ENCODE measurements around the gene LIN9.
"Not testable (repeated sequence)": the region's sequence is repeated elsewhere in the genome, so short reads cannot be mapped to it uniquely, and the experiment has no call there.

The LIN9 gene

GRCh38 chr1:226344441-226345259 is 35.7 kb upstream of the LIN9 start:
- Histone ChIP-seq H3K79me2 (ENCODE audit: control insufficient read depth, low read length) (no peaks in the 10 kb centered on the region), H3K27me3 (ENCODE audit: control insufficient read depth, low read length) (no peaks in the 10 kb centered on the region), H4K20me1 (ENCODE audit: control insufficient read depth, insufficient read depth, low read depth, low read length) (no peaks in the 10 kb centered on the region), H3F3A (ENCODE audit: control insufficient read depth, insufficient read depth) (peaks cover 28% of the 10 kb centered on the region), H3K27ac (ENCODE audit: low read depth, low read length) (peak overlapping the region; percentile 69), H3K36me3 (ENCODE audit: control insufficient read depth, low read length) (no peaks in the 10 kb centered on the region; the same call in 1 of the 2 replicates), H3K9me2 (replicated peaks; ENCODE audit: control insufficient read depth, low read length) (no peaks in the 10 kb centered on the region), H3K4me1 (ENCODE audit: control insufficient read depth, low read length) (peaks cover 47% of the 10 kb centered on the region), H3K9me3 (ENCODE audit: control insufficient read depth, insufficient read depth, low read length) (peaks cover 7% of the 10 kb centered on the region; the same call in 1 of the 2 replicates), H3K4me3 (ENCODE audit: low read length) (peak overlapping the region; percentile 54), H3K4me2 (ENCODE audit: low read length) (peak overlapping the region; percentile 44)
- TF ChIP-seq EZH2phosphoT487 (IDR thresholded peaks at IDR 0.05; ENCODE audit: borderline replicate concordance, low read length): no peak
- TF ChIP-seq, protein P1, sequence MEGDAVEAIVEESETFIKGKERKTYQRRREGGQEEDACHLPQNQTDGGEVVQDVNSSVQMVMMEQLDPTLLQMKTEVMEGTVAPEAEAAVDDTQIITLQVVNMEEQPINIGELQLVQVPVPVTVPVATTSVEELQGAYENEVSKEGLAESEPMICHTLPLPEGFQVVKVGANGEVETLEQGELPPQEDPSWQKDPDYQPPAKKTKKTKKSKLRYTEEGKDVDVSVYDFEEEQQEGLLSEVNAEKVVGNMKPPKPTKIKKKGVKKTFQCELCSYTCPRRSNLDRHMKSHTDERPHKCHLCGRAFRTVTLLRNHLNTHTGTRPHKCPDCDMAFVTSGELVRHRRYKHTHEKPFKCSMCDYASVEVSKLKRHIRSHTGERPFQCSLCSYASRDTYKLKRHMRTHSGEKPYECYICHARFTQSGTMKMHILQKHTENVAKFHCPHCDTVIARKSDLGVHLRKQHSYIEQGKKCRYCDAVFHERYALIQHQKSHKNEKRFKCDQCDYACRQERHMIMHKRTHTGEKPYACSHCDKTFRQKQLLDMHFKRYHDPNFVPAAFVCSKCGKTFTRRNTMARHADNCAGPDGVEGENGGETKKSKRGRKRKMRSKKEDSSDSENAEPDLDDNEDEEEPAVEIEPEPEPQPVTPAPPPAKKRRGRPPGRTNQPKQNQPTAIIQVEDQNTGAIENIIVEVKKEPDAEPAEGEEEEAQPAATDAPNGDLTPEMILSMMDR (IDR thresholded peaks at IDR 0.05; ENCODE audit: low read depth, low read length, poor library complexity, severe bottlenecking): no peak

DNA sequence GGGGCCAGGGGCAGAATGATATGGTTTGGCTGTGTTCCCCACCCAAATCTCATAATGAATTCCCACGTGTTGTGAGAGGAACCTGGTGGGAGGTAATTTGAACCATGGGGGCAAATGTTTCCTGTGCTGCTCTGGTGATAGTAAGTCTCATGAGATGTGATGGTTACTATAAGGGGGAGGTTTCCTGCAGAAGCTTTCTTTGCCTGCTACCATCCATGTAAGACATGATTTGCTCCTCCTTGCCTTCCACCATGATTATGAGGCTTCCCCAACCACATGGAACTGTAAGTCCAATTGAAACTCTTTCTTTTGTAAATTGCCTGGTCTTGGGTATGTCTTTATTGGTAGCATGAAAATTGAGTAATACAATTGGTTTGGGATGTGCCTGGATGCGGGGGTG is 33.7 kb upstream of the LIN9 start:
- H3K4me2 ChIP-seq (ENCODE audit: low read length): no peak overlapping the region
- no peaks in the 10 kb centered on the region; the same call in 1 of the 2 replicates for H3K36me3 ChIP-seq (ENCODE audit: control insufficient read depth, low read length)
- H3K27ac ChIP-seq (ENCODE audit: low read depth, low read length): no peak overlapping the region
- peaks cover 7% of the 10 kb centered on the region; the same call in 1 of the 2 replicates for H3K9me3 ChIP-seq (ENCODE audit: control insufficient read depth, insufficient read depth, low read length)
- no peaks in the 10 kb centered on the region for H3K79me2 ChIP-seq (ENCODE audit: control insufficient read depth, low read length)
- no peaks in the 10 kb centered on the region for H3K27me3 ChIP-seq (ENCODE audit: control insufficient read depth, low read length)
- no peak overlapping the region for H3K4me3 ChIP-seq (ENCODE audit: low read length)
- H3K4me1 ChIP-seq (ENCODE audit: control insufficient read depth, low read length): peaks cover 32% of the 10 kb centered on the region
- peaks cover 11% of the 10 kb centered on the region; the same call in 1 of the 2 replicates for H3F3A ChIP-seq (ENCODE audit: control insufficient read depth, insufficient read depth)
- H4K20me1 ChIP-seq (ENCODE audit: control insufficient read depth, insufficient read depth, low read depth, low read length): no peaks in the 10 kb centered on the region
- no peak for TF ChIP-seq EZH2phosphoT487 (IDR thresholded peaks at IDR 0.05; ENCODE audit: borderline replicate concordance, low read length)
- TF ChIP-seq, protein P1 (IDR thresholded peaks at IDR 0.05; ENCODE audit: low read depth, low read length, poor library complexity, severe bottlenecking): no peak
- H3K9me2 ChIP-seq (replicated peaks; ENCODE audit: control insufficient read depth, low read length): no peaks in the 10 kb centered on the region

GRCh38 chr1:226340111-226340510 is 31.1 kb upstream of the LIN9 start:
- H3K4me3 ChIP-seq (ENCODE audit: low read length); H4K20me1 ChIP-seq (ENCODE audit: control insufficient read depth, insufficient read depth, low read depth, low read length); H3K79me2 ChIP-seq (ENCODE audit: control insufficient read depth, low read length); H3K27me3 ChIP-seq (ENCODE audit: control insufficient read depth, low read length); H3K9me3 ChIP-seq (ENCODE audit: control insufficient read depth, insufficient read depth, low read length); H3F3A ChIP-seq (ENCODE audit: control insufficient read depth, insufficient read depth); H3K4me2 ChIP-seq (ENCODE audit: low read length); H3K9me2 ChIP-seq (replicated peaks; ENCODE audit: control insufficient read depth, low read length); H3K27ac ChIP-seq (ENCODE audit: low read depth, low read length); H3K36me3 ChIP-seq (ENCODE audit: control insufficient read depth, low read length): not testable (repeated sequence)
- H3K4me1 ChIP-seq (ENCODE audit: control insufficient read depth, low read length): peaks cover 47% of the 10 kb centered on the region

DNA sequence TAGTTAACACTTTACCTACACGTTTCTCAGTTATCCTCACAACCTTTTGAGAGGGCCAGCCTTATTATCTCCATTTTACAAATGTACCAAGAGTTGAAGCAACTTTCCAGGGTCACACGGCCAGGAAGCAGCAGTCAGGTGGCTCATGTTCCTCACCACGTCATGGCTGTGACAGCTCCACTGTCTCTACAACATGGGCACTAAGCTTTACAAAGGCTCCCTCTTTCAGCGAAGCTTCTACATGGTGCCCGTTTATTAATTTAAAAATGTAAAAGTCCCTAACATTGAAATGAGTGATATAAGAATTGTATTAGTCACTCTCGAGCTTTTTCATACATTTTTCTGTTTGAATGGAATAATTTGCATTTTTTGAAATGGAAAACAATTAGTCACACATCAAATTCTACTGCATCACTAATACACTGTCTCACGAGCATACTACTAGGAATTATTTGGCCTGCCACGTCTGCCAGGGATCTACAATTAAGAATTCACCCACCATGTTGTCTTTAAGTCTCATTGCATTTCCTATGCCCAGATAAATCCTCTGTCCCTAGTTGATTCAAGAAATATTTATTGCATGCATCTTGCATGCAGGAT is 28.4 kb upstream of the LIN9 start:
- H3K4me2 ChIP-seq (ENCODE audit: low read length): no peak overlapping the region
- no peak overlapping the region for H3K4me3 ChIP-seq (ENCODE audit: low read length)
- TF ChIP-seq, protein P1 (IDR thresholded peaks at IDR 0.05; ENCODE audit: low read depth, low read length, poor library complexity, severe bottlenecking): no peak
- no peak for TF ChIP-seq EZH2phosphoT487 (IDR thresholded peaks at IDR 0.05; ENCODE audit: borderline replicate concordance, low read length)
- no peaks in the 10 kb centered on the region for H3K27me3 ChIP-seq (ENCODE audit: control insufficient read depth, low read length)
- H3K9me2 ChIP-seq (replicated peaks; ENCODE audit: control insufficient read depth, low read length): no peaks in the 10 kb centered on the region
- peaks cover 3% of the 10 kb centered on the region; the same call in 1 of the 2 replicates for H3K9me3 ChIP-seq (ENCODE audit: control insufficient read depth, insufficient read depth, low read length)
- H3K27ac ChIP-seq (ENCODE audit: low read depth, low read length): no peak overlapping the region
- H3K79me2 ChIP-seq (ENCODE audit: control insufficient read depth, low read length): no peaks in the 10 kb centered on the region
- H3K36me3 ChIP-seq (ENCODE audit: control insufficient read depth, low read length): no peaks in the 10 kb centered on the region
- H3F3A ChIP-seq (ENCODE audit: control insufficient read depth, insufficient read depth): peaks cover 6% of the 10 kb centered on the region; the same call in 1 of the 2 replicates
- no peaks in the 10 kb centered on the region for H4K20me1 ChIP-seq (ENCODE audit: control insufficient read depth, insufficient read depth, low read depth, low read length)
- peaks cover 38% of the 10 kb centered on the region for H3K4me1 ChIP-seq (ENCODE audit: control insufficient read depth, low read length)
